NOMO-1 treated with dmso at 0.1 percent for 144 hours (cell line): ENCODE data around the gene ABHD12B.
"Not testable (repeated sequence)": the region's sequence is repeated elsewhere in the genome, so short reads cannot be mapped to it uniquely, and the experiment has no call there.

Experiments used
- DNase-seq: peaks from one replicate; lab custom pipeline; 2025; ENCODE audit not compliant: unreplicated experiment; lab: John Stamatoyannopoulos, UW

The ABHD12B gene

GRCh38 chr14:50892255-50892654, 20.4 kb downstream of the ABHD12B start:
- DNase-seq, result no peak

GRCh38 chr14:50896421-50896820, 24.6 kb downstream of the ABHD12B start:
- not testable (repeated sequence) for DNase-seq

GRCh38 chr14:50897005-50897404, 25.2 kb downstream of the ABHD12B start:
- DNase-seq, result not testable (repeated sequence)

GRCh38 chr14:50897658-50898175, 25.9 kb downstream of the ABHD12B start:
- DNase-seq, result no peak

- DNase-seq, result no peak
Measured at GRCh38 chr14:50901361-50901760, 29.5 kb downstream of the ABHD12B start.

GRCh38 chr14:50904719-50905118, 32.9 kb downstream of the ABHD12B start:
- no peak for DNase-seq

- no peak for DNase-seq
Measured at GRCh38 chr14:50906326-50907065, 34.6 kb downstream of the ABHD12B start.

- no peak for DNase-seq
Measured at GRCh38 chr14:50910495-50911420, 38.9 kb downstream of the ABHD12B start.

GRCh38 chr14:50917449-50917848, 45.6 kb downstream of the ABHD12B start:
- DNase-seq, result no peak

- DNase-seq, result not testable (repeated sequence)
Measured at GRCh38 chr14:50919524-50919923, 47.7 kb downstream of the ABHD12B start.

- DNase-seq, result no peak
Measured at GRCh38 chr14:50920482-50921230, 48.8 kb downstream of the ABHD12B start.

- no peak for DNase-seq
Measured at GRCh38 chr14:50922803-50923202, 51.0 kb downstream of the ABHD12B start.

GRCh38 chr14:50924236-50924635, 52.4 kb downstream of the ABHD12B start:
- DNase-seq, result no peak

- no peak for DNase-seq
Measured at GRCh38 chr14:50924843-50925242, 53.0 kb downstream of the ABHD12B start.

GRCh38 chr14:50926851-50927386, 55.1 kb downstream of the ABHD12B start:
- peak; percentile 63 for DNase-seq

GRCh38 chr14:50928002-50928635, 56.3 kb downstream of the ABHD12B start:
- DNase-seq, result peak; percentile 90

GRCh38 chr14:50929506-50929905, 57.7 kb downstream of the ABHD12B start:
- no peak for DNase-seq

- no peak for DNase-seq
Measured at GRCh38 chr14:50931559-50931958, 59.7 kb downstream of the ABHD12B start.

GRCh38 chr14:50932156-50932555, 60.3 kb downstream of the ABHD12B start:
- no peak for DNase-seq
